WERI-Rb-1 (cell line): ENCODE measurements around the gene SPATC1L.

Experiments used
- DNase-seq: peaks from one replicate; pipeline ENCODE4 v3.0.0-alpha.2; 2020
- H3K27ac ChIP-seq: fragments of 250-450 bp; sonication (Bioruptor Pico); 2 replicates; pipeline ENCODE4 v1.5.1; 2020; ENCODE audit warnings: mild to moderate bottlenecking, moderate library complexity
- H3K27me3 ChIP-seq: fragments of 250-450 bp; sonication (Bioruptor Pico); 2 replicates; pipeline ENCODE4 v1.5.1; 2021; ENCODE audit warnings: mild to moderate bottlenecking, low read depth, moderate library complexity; ENCODE audit not compliant: insufficient read depth, severe bottlenecking
- H3K36me3 ChIP-seq: fragments of 250-450 bp; sonication (Bioruptor Pico); 2 replicates; pipeline ENCODE4 v1.5.1; 2020; ENCODE audit warnings: mild to moderate bottlenecking, moderate library complexity
- H3K4me3 ChIP-seq: 2 replicates; pipeline ENCODE4 v1.5.1; 2011; ENCODE audit warnings: low read depth, mild to moderate bottlenecking, control low read depth, low read length
- H3K9me3 ChIP-seq: fragments of 250-450 bp; sonication (Bioruptor Pico); 2 replicates; pipeline ENCODE4 v1.5.1; 2021; ENCODE audit warnings: mild to moderate bottlenecking, moderate library complexity; ENCODE audit not compliant: severe bottlenecking
- TF ChIP-seq, protein P1 (sequence below): IDR thresholded peaks from 2 replicates; pipeline ENCODE4 v1.5.1; 2011; ENCODE audit warnings: low read depth, mild to moderate bottlenecking, control low read depth, inconsistent platforms, low read length

SPATC1L gene

DNA sequence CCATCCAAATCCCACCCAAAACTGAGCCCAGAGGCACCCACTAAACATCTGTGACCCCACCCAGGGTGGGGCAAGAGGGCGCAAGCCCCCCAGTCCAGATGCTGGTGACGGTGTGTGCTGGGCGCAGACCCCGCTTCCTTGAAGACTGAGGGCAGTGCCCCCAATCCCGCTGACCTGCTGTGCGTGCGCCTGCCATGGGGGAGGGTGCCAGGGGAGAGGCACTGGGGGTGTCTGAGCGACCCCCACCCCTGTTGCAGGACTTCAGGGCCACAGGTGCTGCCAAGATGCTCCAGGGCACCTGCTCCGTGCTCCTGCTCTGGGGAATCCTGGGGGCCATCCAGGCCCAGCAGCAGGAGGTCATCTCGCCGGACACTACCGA is 73.1 kb downstream of the SPATC1L start:
- DNase-seq: peak; percentile 8
- Histone ChIP-seq H3K9me3 (peaks cover 12% of the 10 kb centered on the region), H3K27ac (no peak overlapping the region), H3K36me3 (peaks cover 27% of the 10 kb centered on the region), H3K27me3 (no peaks in the 10 kb centered on the region), H3K4me3 (no peak overlapping the region)
- TF ChIP-seq, protein P1, sequence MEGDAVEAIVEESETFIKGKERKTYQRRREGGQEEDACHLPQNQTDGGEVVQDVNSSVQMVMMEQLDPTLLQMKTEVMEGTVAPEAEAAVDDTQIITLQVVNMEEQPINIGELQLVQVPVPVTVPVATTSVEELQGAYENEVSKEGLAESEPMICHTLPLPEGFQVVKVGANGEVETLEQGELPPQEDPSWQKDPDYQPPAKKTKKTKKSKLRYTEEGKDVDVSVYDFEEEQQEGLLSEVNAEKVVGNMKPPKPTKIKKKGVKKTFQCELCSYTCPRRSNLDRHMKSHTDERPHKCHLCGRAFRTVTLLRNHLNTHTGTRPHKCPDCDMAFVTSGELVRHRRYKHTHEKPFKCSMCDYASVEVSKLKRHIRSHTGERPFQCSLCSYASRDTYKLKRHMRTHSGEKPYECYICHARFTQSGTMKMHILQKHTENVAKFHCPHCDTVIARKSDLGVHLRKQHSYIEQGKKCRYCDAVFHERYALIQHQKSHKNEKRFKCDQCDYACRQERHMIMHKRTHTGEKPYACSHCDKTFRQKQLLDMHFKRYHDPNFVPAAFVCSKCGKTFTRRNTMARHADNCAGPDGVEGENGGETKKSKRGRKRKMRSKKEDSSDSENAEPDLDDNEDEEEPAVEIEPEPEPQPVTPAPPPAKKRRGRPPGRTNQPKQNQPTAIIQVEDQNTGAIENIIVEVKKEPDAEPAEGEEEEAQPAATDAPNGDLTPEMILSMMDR: no peak
